HepG2 (cell line): ENCODE results near the gene CCDC148. TPM values are rescaled to one million over a fixed set of nuclear protein-coding genes. Genes with fewer than 3 reads are reported as not detected.

Source experiments
- ATAC-seq: fragments of 200-7000 bp; cut with Tn5 transposase; 3 replicates; pipeline ENCODE4 v1.9.1; 2020; ENCODE audit warnings: mild to moderate bottlenecking, moderate library complexity
- BruUV-seq: library from RNA; stranded (reverse); fragments of 400-500 nt; replicated peaks from 2 replicates; lab custom pipeline; 2021; lab: Mats Ljungman, UMichigan
- CTCF ChIA-PET: fragments of 300-600 bp; formaldehyde crosslinking; extraction: SDS; loops from one replicate; lab custom pipeline; 2021; ENCODE audit warnings: low total read pairs, inconsistent platforms, low intra/inter-chr PET ratio; lab: Yijun Ruan, JAX
- POLR2A ChIA-PET: fragments of 350-600 bp; sonication (Branson Sonifier 250); formaldehyde crosslinking; loops from one replicate; lab custom pipeline; 2020; ENCODE audit warnings: antibody characterized with exemption, inconsistent platforms; lab: Yijun Ruan, JAX
- DNase-seq: peaks from one replicate; pipeline ENCODE4 v3.0.0-alpha.2; 2015; ENCODE audit warnings: low spot score
- FAIRE-seq: peaks from 3 replicates; lab custom pipeline; 2011; peaks lifted over from hg19 to GRCh38; lab: Jason Lieb, UNC
- H2AFZ ChIP-seq: one replicate; pipeline ENCODE4 v1.6.1; 2011; ENCODE audit warnings: low read length, inconsistent platforms
- H3K27ac ChIP-seq: fragments of 300-600 bp; 3 replicates; pipeline ENCODE4 v1.8.0; 2011; ENCODE audit warnings: mixed run types, mild to moderate bottlenecking, mixed read lengths, low read length, inconsistent platforms; ENCODE audit not compliant: insufficient read depth; ENCODE audit errors: extremely low read length
- H3K27me3 ChIP-seq, 2 experiments: fragments of 200-600 bp in 1 of 2; 2 replicates in 1 of 2; 3 replicates in 1 of 2; pipeline versions ENCODE4 v1.6.0 to v1.8.0; 2011; ENCODE audit warnings: low read length in 2 of 2, mild to moderate bottlenecking in 2 of 2, moderate library complexity in 2 of 2, inconsistent platforms in 1 of 2; ENCODE audit not compliant: insufficient read depth in 2 of 2, control insufficient read depth in 1 of 2
- H3K36me3 ChIP-seq, 2 experiments: fragments of 200-600 bp in 1 of 2; replicated peaks in 1 of 2; 2 replicates in 1 of 2; 3 replicates in 1 of 2; pipeline versions ENCODE4 v1.5.1 to v1.8.0; 2011; ENCODE audit warnings: low read length in 2 of 2, inconsistent platforms in 1 of 2; ENCODE audit not compliant: insufficient read depth in 2 of 2, control insufficient read depth in 1 of 2
- H3K4me1 ChIP-seq: 2 replicates; pipeline ENCODE4 v1.5.1; 2012; ENCODE audit warnings: low read length, inconsistent platforms; ENCODE audit not compliant: insufficient read depth
- H3K4me2 ChIP-seq: 2 replicates; pipeline ENCODE4 v1.6.0; 2011; ENCODE audit warnings: low read depth, low read length, inconsistent platforms
- H3K4me3 ChIP-seq, 3 experiments: fragments of 200-600 bp in 1 of 3; sonication (generic), shearing (Covaris generic) in 1 of 3; replicated peaks in 1 of 3; 2 replicates each; pipeline ENCODE4 v1.5.1; 2011 to 2016; ENCODE audit warnings: low read length in 3 of 3, inconsistent platforms in 2 of 3, low read depth in 2 of 3, mild to moderate bottlenecking in 2 of 3, control low read depth in 1 of 3, mixed read lengths in 1 of 3; ENCODE audit not compliant: insufficient read depth in 1 of 3
- H3K79me2 ChIP-seq: one replicate; pipeline ENCODE4 v1.6.1; 2011; ENCODE audit warnings: low read length, inconsistent platforms; ENCODE audit not compliant: insufficient read depth
- H3K9ac ChIP-seq: 2 replicates; pipeline ENCODE4 v1.6.0; 2011; ENCODE audit warnings: mild to moderate bottlenecking, low read depth, low read length, inconsistent platforms; ENCODE audit not compliant: insufficient read depth
- H3K9me3 ChIP-seq: 2 replicates; pipeline ENCODE4 v1.5.1; 2012; ENCODE audit warnings: mild to moderate bottlenecking, low read length
- H4K20me1 ChIP-seq: 2 replicates; pipeline ENCODE4 v1.6.0; 2011; ENCODE audit warnings: inconsistent platforms, mild to moderate bottlenecking, low read length, moderate library complexity; ENCODE audit not compliant: insufficient read depth
- ASH2L ChIP-seq: fragments of 300-600, 200-600 bp; sonication (generic); IDR thresholded peaks from 2 replicates; pipeline ENCODE4 v1.7.0; 2017; ENCODE audit warnings: low read depth, mild to moderate bottlenecking, moderate library complexity, mixed read lengths, low read length; ENCODE audit not compliant: insufficient read length
- CEBPG ChIP-seq: IDR thresholded peaks from 2 replicates; pipeline ENCODE4 v1.6.1; 2016
- ERF ChIP-seq: IDR thresholded peaks from 2 replicates; pipeline ENCODE4 v1.6.1; 2018; ENCODE audit warnings: missing biosample characterization, missing genetic modification reagents
- GABPA ChIP-seq, 2 experiments: IDR thresholded peaks; 2 replicates each; pipeline ENCODE4 v1.6.1; 2011 to 2016; ENCODE audit warnings: low read depth in 2 of 2, low read length in 1 of 2, missing biosample characterization in 1 of 2, missing genetic modification characterization in 1 of 2
- ISL2 ChIP-seq: sonication (generic); formaldehyde crosslinking; IDR thresholded peaks from 2 replicates; pipeline ENCODE4 v1.5.0; 2020; ENCODE audit warnings: missing genetic modification reagents
- PCBP2 ChIP-seq: fragments of 200-400 bp; formaldehyde crosslinking; optimal IDR thresholded peaks from 2 replicates; pipeline ENCODE3; 2018; ENCODE audit warnings: low read length, low read depth; ENCODE audit not compliant: poor library complexity, severe bottlenecking
- RAD51 ChIP-seq: fragments of 450-650 bp; IDR thresholded peaks from 2 replicates; pipeline ENCODE4 v1.6.1; 2016; ENCODE audit warnings: borderline replicate concordance
- SAP130 ChIP-seq: IDR thresholded peaks from 2 replicates; pipeline ENCODE4 v1.6.1; 2016; ENCODE audit warnings: low read depth
- SOX6 ChIP-seq, 2 experiments: fragments of 450-650 bp in 1 of 2; sonication (generic) in 1 of 2; formaldehyde crosslinking in 1 of 2; IDR thresholded peaks; 2 replicates each; pipeline versions ENCODE4 v1.4.0 to v1.6.1; 2017 to 2020; ENCODE audit warnings: antibody characterized with exemption in 1 of 2, mild to moderate bottlenecking in 1 of 2, missing genetic modification reagents in 1 of 2
- SP5 ChIP-seq: IDR thresholded peaks from 2 replicates; pipeline ENCODE4 v1.6.1; 2016; ENCODE audit warnings: low read depth, borderline replicate concordance
- XRCC5 ChIP-seq: fragments of 200-400 bp; formaldehyde crosslinking; optimal IDR thresholded peaks from 2 replicates; pipeline ENCODE3; 2017; ENCODE audit warnings: mild to moderate bottlenecking, low read length
- YEATS2 ChIP-seq: sonication (generic); formaldehyde crosslinking; IDR thresholded peaks from 2 replicates; pipeline ENCODE4 v1.4.0; 2020; ENCODE audit warnings: missing genetic modification reagents, borderline replicate concordance
- ZBTB42 ChIP-seq: sonication (generic); formaldehyde crosslinking; IDR thresholded peaks from 2 replicates; pipeline ENCODE4 v1.5.0; 2020; ENCODE audit warnings: mild to moderate bottlenecking, missing genetic modification reagents
- ZNF142 ChIP-seq: sonication (generic); formaldehyde crosslinking; IDR thresholded peaks from 2 replicates; pipeline ENCODE4 v1.4.0; 2020; ENCODE audit warnings: missing genetic modification reagents
- ZNF605 ChIP-seq: sonication (generic); formaldehyde crosslinking; IDR thresholded peaks from 2 replicates; pipeline ENCODE4 v1.8.0; 2022; ENCODE audit warnings: mild to moderate bottlenecking, missing genetic modification reagents
- WGBS: methylation state at CpG from one replicate; pipeline ENCODE4 v1.1.6; 2017; ENCODE audit warnings: low lambda C conversion rate; 5-methylcytosine and 5-hydroxymethylcytosine counted together
- in situ Hi-C: cut with HindIII; loops from 2 replicates; pipeline ENCODE4 v1.10.0; 2017; ENCODE audit warnings: low pct_unique_long_range_greater_than_20kb; ENCODE audit not compliant: extremely low pct_ligation_motif_present
- intact Hi-C: fragments of 100-400 bp; cut with micrococcal nuclease; formaldehyde crosslinking; loops from one replicate; pipeline ENCODE4 v1.10.0; 2022; ENCODE audit not compliant: unreplicated experiment
- polyA plus RNA-seq, 8 experiments: library from polyadenylated mRNA; depleted of rRNA in 3 of 8; stranded (reverse) in 7 of 8; unstranded in 1 of 8; fragments of >200 nt; fragmentation: Illumina TruSeq in 4 of 8; extraction: Trizol in 4 of 8; gene quantifications; 2 replicates each; pipeline versions ENCODE4 v1.2.1 to v1.2.3, GENCODE V29; 2011 to 2016; ENCODE audit warnings: low read depth in 4 of 8, missing spikeins in 1 of 8, mixed read lengths in 1 of 8; ENCODE audit not compliant: insufficient read depth in 1 of 8
- total RNA-seq, 5 experiments: library from RNA; depleted of rRNA; stranded (reverse); fragments of >200 nt; fragmentation: Illumina TruSeq; extraction: Trizol; gene quantifications; 2 replicates each; pipeline ENCODE4 v1.2.3, GENCODE V29; 2016; ENCODE audit warnings: low read depth in 1 of 5
- TF ChIP-seq, protein P1 (sequence below): sonication (generic); formaldehyde crosslinking; IDR thresholded peaks from 2 replicates; pipeline ENCODE4 v1.9.0; 2022; ENCODE audit warnings: low read depth, missing genetic modification reagents

CCDC148 gene
- total and polyA plus RNA-seq, 2 of the 13 experiments (the other 11 are each of a cell fraction or from before 2014, with no cell fraction given): 0.30 to 0.49 TPM

GRCh38 chr2:158459161-158460003 lies 2.8 kb upstream of the CCDC148 start:
- ChIA-PET CTCF (interaction anchor here (1.2 kb wide), 1 partner anchor 435 kb away, joined by 4 read pairs; no protein-coding TSS in a partner anchor), POLR2A (interaction anchor here (1.1 to 2.4 kb wide), 3 partner anchors 37 to 328 kb away, joined by 3 to 23 read pairs (median 12); no protein-coding TSS in a partner anchor)
- TSS peak; percentile 44 for BruUV-seq
- TF ChIP-seq RAD51: no peak
- TF ChIP-seq ERF (CRISPR knock-in tag): no peak
- TF ChIP-seq XRCC5: no peak
- peak; percentile 40; the same call in 1 of the 2 replicates for TF ChIP-seq SAP130
- TF ChIP-seq ZBTB42 (CRISPR knock-in tag): no peak
- no peak for TF ChIP-seq SOX6 (IDR thresholded peaks at IDR 0.05)
- TF ChIP-seq SOX6 (CRISPR knock-in tag; IDR thresholded peaks at IDR 0.05): peak; percentile 51; the same call in 1 of the 2 replicates
- TF ChIP-seq ISL2: no peak
- no peak for TF ChIP-seq PCBP2
- TF ChIP-seq, protein P1, sequence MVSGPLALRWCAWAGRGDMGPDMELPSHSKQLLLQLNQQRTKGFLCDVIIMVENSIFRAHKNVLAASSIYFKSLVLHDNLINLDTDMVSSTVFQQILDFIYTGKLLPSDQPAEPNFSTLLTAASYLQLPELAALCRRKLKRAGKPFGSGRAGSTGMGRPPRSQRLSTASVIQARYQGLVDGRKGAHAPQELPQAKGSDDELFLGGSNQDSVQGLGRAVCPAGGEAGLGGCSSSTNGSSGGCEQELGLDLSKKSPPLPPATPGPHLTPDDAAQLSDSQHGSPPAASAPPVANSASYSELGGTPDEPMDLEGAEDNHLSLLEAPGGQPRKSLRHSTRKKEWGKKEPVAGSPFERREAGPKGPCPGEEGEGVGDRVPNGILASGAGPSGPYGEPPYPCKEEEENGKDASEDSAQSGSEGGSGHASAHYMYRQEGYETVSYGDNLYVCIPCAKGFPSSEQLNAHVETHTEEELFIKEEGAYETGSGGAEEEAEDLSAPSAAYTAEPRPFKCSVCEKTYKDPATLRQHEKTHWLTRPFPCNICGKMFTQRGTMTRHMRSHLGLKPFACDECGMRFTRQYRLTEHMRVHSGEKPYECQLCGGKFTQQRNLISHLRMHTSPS (CRISPR knock-in tag): no peak
- TF ChIP-seq GABPA (IDR thresholded peaks at IDR 0.05; ENCODE audit: low read depth, low read length): no peak
- TF ChIP-seq GABPA (CRISPR knock-in tag; IDR thresholded peaks at IDR 0.05; ENCODE audit: low read depth): peak; percentile 31; the same call in 1 of the 2 replicates
- TF ChIP-seq ZNF605: no peak
- 0 out of 2 replicates have a peak, but pooled peaks have one; percentile 22 for TF ChIP-seq CEBPG (CRISPR knock-in tag)
- no peak for TF ChIP-seq ZNF142
- no peak for TF ChIP-seq SP5 (CRISPR knock-in tag)
- TF ChIP-seq ASH2L: peak; percentile 21
- TF ChIP-seq YEATS2: no peak

More at GRCh38 chr2:158459161-158460003, 2.8 kb upstream of the CCDC148 start:
- no peak overlapping the region for H2AFZ ChIP-seq
- peak overlapping the region; percentile 68 to 100 (median 97) for H3K4me3 ChIP-seq
- H3K27me3 ChIP-seq: no peaks in the 10 kb centered on the region; a peak in 1 of 5 replicates
- peaks cover 68% of the 10 kb centered on the region for H3K4me1 ChIP-seq
- H4K20me1 ChIP-seq: peaks cover 41% of the 10 kb centered on the region
- no peaks in the 10 kb centered on the region for H3K9me3 ChIP-seq
- ATAC-seq (no peak), DNase-seq (peak; percentile 20), FAIRE-seq (no peak)
- H3K27ac ChIP-seq: peak overlapping the region; percentile 97
- H3K36me3 ChIP-seq: 0 out of 5 replicates have a peak, but pooled peaks cover 0 to 2% of the 10 kb centered on the region in 2 experiments
- peaks cover 71% of the 10 kb centered on the region for H3K79me2 ChIP-seq
- H3K9ac ChIP-seq: peak overlapping the region; percentile 96
- intact Hi-C loops: loop anchor here (2.0 to 5.0 kb wide), 6 partner anchors 38 to 427 kb away; no protein-coding TSS in a partner anchor
- peak overlapping the region; percentile 87 for H3K4me2 ChIP-seq
- 11% methylated on average over 9 of the region's 9 CpGs for WGBS
- in situ Hi-C loops: loop anchor here (5.0 to 25.0 kb wide), 3 partner anchors 277 to 417 kb away; no protein-coding TSS in a partner anchor
